NCI-H1930 (cell line): ENCODE data around the gene OR52B2.
"Not testable (repeated sequence)": the region's sequence is repeated elsewhere in the genome, so short reads cannot be mapped to it uniquely, and the experiment has no call there.

Experiments used
- DNase-seq, 2 experiments: peaks; one replicate each; lab custom pipeline; 2025; lab: John Stamatoyannopoulos, UW

OR52B2 gene

GRCh38 chr11:6152126-6152525, 18.0 kb downstream of the OR52B2 start:
- no peak for DNase-seq

- no peak for DNase-seq
Measured at GRCh38 chr11:6151117-6151516, 19.0 kb downstream of the OR52B2 start.

GRCh38 chr11:6143737-6144136, 26.4 kb downstream of the OR52B2 start:
- DNase-seq = not testable (repeated sequence)

- no peak for DNase-seq
Measured at GRCh38 chr11:6142936-6143335, 27.2 kb downstream of the OR52B2 start.

GRCh38 chr11:6135936-6136335, 34.2 kb downstream of the OR52B2 start:
- DNase-seq = not testable (repeated sequence)

- no peak for DNase-seq
Measured at GRCh38 chr11:6132431-6132830, 37.7 kb downstream of the OR52B2 start.

GRCh38 chr11:6129635-6130034, 40.5 kb downstream of the OR52B2 start:
- DNase-seq = no peak

GRCh38 chr11:6129011-6129410, 41.1 kb downstream of the OR52B2 start:
- no peak for DNase-seq

- DNase-seq = no peak
Measured at GRCh38 chr11:6127881-6128280, 42.2 kb downstream of the OR52B2 start.

- DNase-seq = no peak
Measured at GRCh38 chr11:6124245-6124644, 45.9 kb downstream of the OR52B2 start.
